Measurements from ENCODE around the gene HPDL. TPM values are rescaled to one million over a fixed set of nuclear protein-coding genes. Genes with fewer than 3 reads are reported as not detected.

The HPDL gene
- total RNA-seq, 4 donors from 2014 or later = 1.7 to 2.4 (median 1.7) TPM; not detected in 1

GRCh38 chr1:45325851-45326506 lies 716 bp upstream of the HPDL start:
- TF ChIP-seq CTCF (IDR thresholded peaks at IDR 0.05) (no peak), EP300 (IDR thresholded peaks at IDR 0.05) (peak in 1 of 2 donors; percentile 20)
- DNase-seq (ENCODE audit: low spot score in 2 of 2) = no peak
- Histone ChIP-seq H3K27me3 (no peaks in the 10 kb centered on the region), H3K4me3 (peak overlapping the region in 3 of 4 donors; percentile 52 to 55 (median 52)), H3K9me3 (no peaks in the 10 kb centered on the region), H3K27ac (peak overlapping the region in 2 of 4 donors; percentile 75 to 79), H3K4me1 (peaks cover 0 to 38% (median 8%) of the 10 kb centered on the region in 4 donors), H3K36me3 (peaks cover 0 to 26% (median 0%) of the 10 kb centered on the region in 3 donors)
- WGBS, 2 donors = 24 to 33% methylated on average over 6 of the region's 6 CpGs

- WGBS, 2 donors = 38 to 45% methylated on average over 15 to 17 of the region's 19 CpGs
Measured at GRCh38 chr1:45327644-45328515, 1.2 kb downstream of the HPDL start.

GRCh38 chr1:45328680-45329079 lies 2.0 kb downstream of the HPDL start:
- H3K27ac ChIP-seq = peak overlapping the region in 2 of 4 donors; percentile 26 to 56
- peaks cover 0 to 53% (median 0%) of the 10 kb centered on the region in 3 donors for H3K36me3 ChIP-seq
- TF ChIP-seq CTCF (IDR thresholded peaks at IDR 0.05) (no peak), POLR2A (IDR thresholded peaks at IDR 0.05) (no peak), EP300 (IDR thresholded peaks at IDR 0.05) (no peak)
- no peaks in the 10 kb centered on the region for H3K9me3 ChIP-seq
- WGBS, 2 donors = 43 to 54% methylated on average over 5 of the region's 5 CpGs
- no peak overlapping the region for H3K4me3 ChIP-seq
- H3K27me3 ChIP-seq = no peaks in the 10 kb centered on the region
- peaks cover 0 to 39% (median 8%) of the 10 kb centered on the region in 4 donors for H3K4me1 ChIP-seq
- DNase-seq (ENCODE audit: low spot score in 2 of 2) = no peak

More at GRCh38 chr1:45327644-45328515, 1.2 kb downstream of the HPDL start:
- no peak for DNase-seq (ENCODE audit: low spot score in 2 of 2)
- H3K27ac ChIP-seq = peak overlapping the region in 3 of 4 donors; percentile 36 to 79 (median 75)
- H3K4me3 ChIP-seq = peak overlapping the region; percentile 31 to 55 (median 52)
- peaks cover 0 to 45% (median 0%) of the 10 kb centered on the region in 3 donors for H3K36me3 ChIP-seq
- H3K4me1 ChIP-seq = peaks cover 0 to 38% (median 8%) of the 10 kb centered on the region in 4 donors
- no peaks in the 10 kb centered on the region for H3K9me3 ChIP-seq
- no peaks in the 10 kb centered on the region for H3K27me3 ChIP-seq
- no peak for TF ChIP-seq POLR2A (IDR thresholded peaks at IDR 0.05)
- TF ChIP-seq EP300 (IDR thresholded peaks at IDR 0.05) = no peak
- no peak for TF ChIP-seq CTCF (IDR thresholded peaks at IDR 0.05)

GRCh38 chr1:45329445-45329844 lies 2.8 kb downstream of the HPDL start:
- TF ChIP-seq POLR2A (IDR thresholded peaks at IDR 0.05) (no peak), EP300 (IDR thresholded peaks at IDR 0.05) (no peak), CTCF (IDR thresholded peaks at IDR 0.05) (no peak)
- H3K4me1 ChIP-seq = peaks cover 0 to 46% (median 8%) of the 10 kb centered on the region in 4 donors
- H3K9me3 ChIP-seq = no peaks in the 10 kb centered on the region
- no peak overlapping the region for H3K27ac ChIP-seq
- no peak for DNase-seq (ENCODE audit: low spot score in 2 of 2)
- peaks cover 0 to 57% (median 0%) of the 10 kb centered on the region in 3 donors for H3K36me3 ChIP-seq
- 44 to 63% methylated on average over 4 of the region's 4 CpGs for WGBS, 2 donors
- no peaks in the 10 kb centered on the region for H3K27me3 ChIP-seq
- H3K4me3 ChIP-seq = no peak overlapping the region
